Lung (tissue), 12 donors: ENCODE results near the gene TRIM47. TPM values are rescaled to one million over a fixed set of nuclear protein-coding genes. Genes with fewer than 3 reads are reported as not detected.

Experiments used
- ATAC-seq: fragments of 200-7000 bp; cut with Tn5 transposase; one replicate; pipeline ENCODE4 v1.9.1; 2020; ENCODE audit warnings: moderate number of reproducible peaks; ENCODE audit not compliant: insufficient read depth, low FRiP score
- DNase-seq, 3 donors: peaks; one replicate each; pipeline ENCODE4 v3.0.0-alpha.2; 2013 to 2017
- H3K27ac ChIP-seq, 2 donors: one replicate each; pipeline ENCODE4 v1.5.1; 2013; ENCODE audit warnings: mild to moderate bottlenecking in 2 of 2, moderate library complexity in 2 of 2, control low read depth in 1 of 2, inconsistent platforms in 1 of 2, low read depth in 1 of 2, low read length in 1 of 2
- H3K27me3 ChIP-seq, 3 donors: one replicate each; pipeline ENCODE4 v1.5.1; 2013; ENCODE audit warnings: low read length in 2 of 3; ENCODE audit not compliant: control insufficient read depth in 3 of 3, insufficient read depth in 3 of 3
- H3K36me3 ChIP-seq, 4 donors: one replicate each; pipeline ENCODE4 v1.5.1; 2013; ENCODE audit warnings: low read length in 4 of 4, mild to moderate bottlenecking in 1 of 4, moderate library complexity in 1 of 4; ENCODE audit not compliant: control insufficient read depth in 4 of 4, insufficient read depth in 4 of 4
- H3K4me1 ChIP-seq, 5 donors: one replicate each; pipeline ENCODE4 v1.5.1; 2013; ENCODE audit warnings: low read length in 5 of 5, mild to moderate bottlenecking in 2 of 5, moderate library complexity in 1 of 5; ENCODE audit not compliant: control insufficient read depth in 5 of 5, insufficient read depth in 5 of 5
- H3K4me3 ChIP-seq: one replicate; pipeline ENCODE4 v1.5.1; 2013; ENCODE audit warnings: mild to moderate bottlenecking, control low read depth, moderate library complexity
- H3K9ac ChIP-seq, 2 donors: one replicate each; pipeline ENCODE4 v1.5.1; 2013; ENCODE audit warnings: low read length in 2 of 2, control low read depth in 1 of 2; ENCODE audit not compliant: insufficient read depth in 1 of 2
- H3K9me3 ChIP-seq, 4 donors: one replicate each; pipeline ENCODE4 v1.5.1; 2013; ENCODE audit warnings: low read length in 3 of 4, mild to moderate bottlenecking in 1 of 4, moderate library complexity in 1 of 4; ENCODE audit not compliant: control insufficient read depth in 4 of 4, insufficient read depth in 3 of 4
- CTCF ChIP-seq: IDR thresholded peaks from 2 replicates; pipeline ENCODE4 v1.5.1; 2012; ENCODE audit warnings: mild to moderate bottlenecking; ENCODE audit errors: control extremely low read depth, extremely low read depth
- WGBS, 2 donors: extraction: QIAGEN DNeasy Blood & Tissue Kit; methylation state at CpG; one replicate each; pipeline ENCODE4 v1.1.7; 2013; 5-methylcytosine and 5-hydroxymethylcytosine counted together
- polyA plus RNA-seq, 2 donors: library from polyadenylated mRNA; stranded (reverse); fragments of 200-250 nt; gene quantifications; one replicate each; pipeline ENCODE4 v1.2.1, GENCODE V29; 2013
- total RNA-seq, 2 donors: library from RNA; depleted of rRNA in 1 of 2; stranded (reverse); fragments of >200 nt in 1 of 2; gene quantifications; one replicate each; pipeline ENCODE4 v1.2.1, GENCODE V29; 2014 to 2021
- donor health status: control.
- donor health status: control.
- donor health status: Bipolar disorder and iron deficiency.
- donor health status: healthy.
- donor health status: DM: yes; HTN: yes; CAD: no.

TRIM47 gene
- total and polyA plus RNA-seq, 4 donors = 22.9 to 78.3 (median 28.0) TPM

GRCh38 chr17:75908201-75908600 lies 29.8 kb upstream of the TRIM47 start:
- 55 to 76% methylated on average over 6 of the region's 6 CpGs for WGBS, 2 donors
- H3K27ac ChIP-seq = peak overlapping the region; percentile 30 to 43
- no peaks in the 10 kb centered on the region for H3K27me3 ChIP-seq
- no peak for TF ChIP-seq CTCF
- ATAC-seq = peak; percentile 10
- H3K4me3 ChIP-seq = no peak overlapping the region
- H3K9me3 ChIP-seq = no peaks in the 10 kb centered on the region
- peak; percentile 33 to 64 (median 55) for DNase-seq
- peaks cover 0 to 11% (median 0%) of the 10 kb centered on the region in 5 donors for H3K4me1 ChIP-seq
- H3K9ac ChIP-seq = no peak overlapping the region
- H3K36me3 ChIP-seq = peaks cover 0 to 2% (median 0%) of the 10 kb centered on the region in 4 donors

GRCh38 chr17:75906143-75906884 lies 27.9 kb upstream of the TRIM47 start:
- Histone ChIP-seq H3K9ac (no peak overlapping the region), H3K9me3 (no peaks in the 10 kb centered on the region), H3K36me3 (peaks cover 0 to 7% (median 3%) of the 10 kb centered on the region in 4 donors), H3K4me1 (peaks cover 0 to 11% (median 0%) of the 10 kb centered on the region in 5 donors), H3K27me3 (no peaks in the 10 kb centered on the region), H3K4me3 (no peak overlapping the region), H3K27ac (peak overlapping the region in 1 of 2 donors; percentile 85)
- DNase-seq = no peak
- TF ChIP-seq CTCF = no peak
- 78 to 82% methylated on average over 10 of the region's 10 CpGs for WGBS, 2 donors
- ATAC-seq = no peak

- Histone ChIP-seq H3K4me1 (peaks cover 0 to 7% (median 0%) of the 10 kb centered on the region in 5 donors), H3K27ac (peak within 1 kb of the TSS; percentile 94), H3K4me3 (peak within 1 kb of the TSS; percentile 93), H3K9me3 (no peaks in the 10 kb centered on the region), H3K9ac (peak within 1 kb of the TSS in 1 of 2 donors; percentile 86), H3K27me3 (no peaks in the 10 kb centered on the region), H3K36me3 (peaks cover 0 to 18% (median 6%) of the 10 kb centered on the region in 4 donors)
- 2 to 3% methylated on average over 47 to 68 of the region's 69 CpGs for whole genome bisulfite sequencing, 2 donors
- peak; percentile 92 for ATAC-seq
- peak; percentile 90 for TF ChIP-seq CTCF
- DNase-seq = peak; percentile 92 to 96 (median 94)
These were observed 26.6 kb upstream of the TRIM47 start, which contains the start of gene MRPL38 for GRCh38 chr17:75904749-75905521. TSS of gene MRPL38 (minus strand) at chr17:75904884. CDS start at chr17:75904875, 9 bp downstream.
